NB4 (cell line): ENCODE results near the gene FAM83C.

Experiments
- MYC ChIP-seq: IDR thresholded peaks from 2 replicates; pipeline ENCODE4 v1.6.1; 2011; ENCODE audit warnings: low read depth, low read length
- POLR2A ChIP-seq: IDR thresholded peaks from 2 replicates; pipeline ENCODE4 v1.6.1; 2011; ENCODE audit warnings: mild to moderate bottlenecking; ENCODE audit not compliant: insufficient read length; ENCODE audit errors: extremely low read depth
- TF ChIP-seq, protein P1 (sequence below): IDR thresholded peaks from one replicate; pipeline ENCODE4 v1.5.1; 2012; ENCODE audit warnings: low read depth, low read length
- TF ChIP-seq, protein P2 (sequence below): IDR thresholded peaks from 2 replicates; pipeline ENCODE4 v1.6.1; 2011; ENCODE audit warnings: low read depth, low read length

DNA sequence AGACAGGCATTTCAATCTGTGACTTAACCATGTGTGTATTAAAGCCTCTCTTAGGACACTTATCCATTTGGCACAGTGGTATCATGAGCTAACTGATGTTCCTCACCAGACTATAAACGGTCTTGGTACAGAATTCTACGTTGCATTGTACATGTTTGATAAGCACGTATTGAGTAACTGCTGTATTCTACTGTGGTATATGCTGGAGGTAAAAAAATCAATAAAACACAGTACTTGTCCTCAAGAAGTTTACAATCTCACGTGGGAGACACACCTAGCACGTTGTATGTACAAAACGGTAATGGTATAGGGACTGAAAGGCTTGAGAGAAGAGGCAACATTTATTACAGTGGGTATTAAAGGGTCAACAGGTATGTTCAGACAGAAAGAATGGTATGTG is 33.2 kb upstream of the FAM83C start:
- TF ChIP-seq, protein P1, sequence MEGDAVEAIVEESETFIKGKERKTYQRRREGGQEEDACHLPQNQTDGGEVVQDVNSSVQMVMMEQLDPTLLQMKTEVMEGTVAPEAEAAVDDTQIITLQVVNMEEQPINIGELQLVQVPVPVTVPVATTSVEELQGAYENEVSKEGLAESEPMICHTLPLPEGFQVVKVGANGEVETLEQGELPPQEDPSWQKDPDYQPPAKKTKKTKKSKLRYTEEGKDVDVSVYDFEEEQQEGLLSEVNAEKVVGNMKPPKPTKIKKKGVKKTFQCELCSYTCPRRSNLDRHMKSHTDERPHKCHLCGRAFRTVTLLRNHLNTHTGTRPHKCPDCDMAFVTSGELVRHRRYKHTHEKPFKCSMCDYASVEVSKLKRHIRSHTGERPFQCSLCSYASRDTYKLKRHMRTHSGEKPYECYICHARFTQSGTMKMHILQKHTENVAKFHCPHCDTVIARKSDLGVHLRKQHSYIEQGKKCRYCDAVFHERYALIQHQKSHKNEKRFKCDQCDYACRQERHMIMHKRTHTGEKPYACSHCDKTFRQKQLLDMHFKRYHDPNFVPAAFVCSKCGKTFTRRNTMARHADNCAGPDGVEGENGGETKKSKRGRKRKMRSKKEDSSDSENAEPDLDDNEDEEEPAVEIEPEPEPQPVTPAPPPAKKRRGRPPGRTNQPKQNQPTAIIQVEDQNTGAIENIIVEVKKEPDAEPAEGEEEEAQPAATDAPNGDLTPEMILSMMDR = no peak
- TF ChIP-seq POLR2A (no peak), MYC (no peak)
- TF ChIP-seq, protein P2, sequence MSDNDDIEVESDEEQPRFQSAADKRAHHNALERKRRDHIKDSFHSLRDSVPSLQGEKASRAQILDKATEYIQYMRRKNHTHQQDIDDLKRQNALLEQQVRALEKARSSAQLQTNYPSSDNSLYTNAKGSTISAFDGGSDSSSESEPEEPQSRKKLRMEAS = no peak
